ENCODE results near the gene ELAC2. TPM values are rescaled to one million over a fixed set of nuclear protein-coding genes. Genes with fewer than 3 reads are reported as not detected.

ELAC2 gene
- total RNA-seq, 1 donor = 60.6 TPM

DNA sequence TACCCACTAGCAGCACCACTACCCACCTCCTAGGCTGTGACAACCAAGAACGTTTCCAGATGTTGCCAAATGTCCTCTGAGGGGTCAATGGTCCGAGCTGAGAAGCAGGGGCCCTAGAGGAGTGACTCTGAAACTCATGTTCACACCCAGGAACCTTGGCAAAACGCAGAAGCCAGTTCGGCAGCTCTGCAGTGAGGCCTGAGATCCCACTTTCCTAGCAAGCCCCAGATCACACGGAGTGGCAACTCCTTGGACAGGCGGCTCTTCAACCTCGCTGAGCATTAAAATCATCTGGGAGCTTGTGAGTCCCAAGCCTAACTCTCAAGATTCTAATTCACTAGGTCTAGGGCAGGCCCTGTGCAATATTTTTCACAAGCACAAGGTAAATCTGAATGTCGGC lies 17.3 kb downstream of the ELAC2 start:
- no peak overlapping the region for H3K4me3 ChIP-seq (ENCODE audit: low read depth, low read length)
- no peak for DNase-seq (ENCODE audit: low read depth)
- TF ChIP-seq, protein P1, sequence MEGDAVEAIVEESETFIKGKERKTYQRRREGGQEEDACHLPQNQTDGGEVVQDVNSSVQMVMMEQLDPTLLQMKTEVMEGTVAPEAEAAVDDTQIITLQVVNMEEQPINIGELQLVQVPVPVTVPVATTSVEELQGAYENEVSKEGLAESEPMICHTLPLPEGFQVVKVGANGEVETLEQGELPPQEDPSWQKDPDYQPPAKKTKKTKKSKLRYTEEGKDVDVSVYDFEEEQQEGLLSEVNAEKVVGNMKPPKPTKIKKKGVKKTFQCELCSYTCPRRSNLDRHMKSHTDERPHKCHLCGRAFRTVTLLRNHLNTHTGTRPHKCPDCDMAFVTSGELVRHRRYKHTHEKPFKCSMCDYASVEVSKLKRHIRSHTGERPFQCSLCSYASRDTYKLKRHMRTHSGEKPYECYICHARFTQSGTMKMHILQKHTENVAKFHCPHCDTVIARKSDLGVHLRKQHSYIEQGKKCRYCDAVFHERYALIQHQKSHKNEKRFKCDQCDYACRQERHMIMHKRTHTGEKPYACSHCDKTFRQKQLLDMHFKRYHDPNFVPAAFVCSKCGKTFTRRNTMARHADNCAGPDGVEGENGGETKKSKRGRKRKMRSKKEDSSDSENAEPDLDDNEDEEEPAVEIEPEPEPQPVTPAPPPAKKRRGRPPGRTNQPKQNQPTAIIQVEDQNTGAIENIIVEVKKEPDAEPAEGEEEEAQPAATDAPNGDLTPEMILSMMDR (IDR thresholded peaks at IDR 0.05; ENCODE audit: insufficient read depth, low read length) = no peak

DNA sequence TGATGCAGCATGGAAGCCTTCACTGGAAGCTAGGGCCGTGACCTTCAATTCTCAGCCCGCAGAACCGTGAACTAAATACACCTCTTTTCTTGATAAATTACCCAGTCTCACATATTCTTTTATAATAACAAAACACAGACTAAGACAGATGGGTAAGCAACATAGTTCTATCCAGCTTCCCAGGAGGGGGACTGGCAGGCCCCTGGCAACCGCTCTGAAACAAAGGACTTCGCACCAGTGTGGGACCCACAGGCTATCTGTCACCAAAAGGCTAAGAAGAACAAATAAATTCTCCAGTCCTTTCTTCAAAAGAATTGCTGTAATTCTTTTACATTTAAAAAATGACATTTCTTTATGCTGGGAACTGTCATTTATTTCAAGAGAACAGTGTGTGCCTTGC lies 19.0 kb downstream of the ELAC2 start:
- TF ChIP-seq, protein P1 (IDR thresholded peaks at IDR 0.05; ENCODE audit: insufficient read depth, low read length) = no peak
- H3K4me3 ChIP-seq (ENCODE audit: low read depth, low read length) = no peak overlapping the region
- no peak for DNase-seq (ENCODE audit: low read depth)

DNA sequence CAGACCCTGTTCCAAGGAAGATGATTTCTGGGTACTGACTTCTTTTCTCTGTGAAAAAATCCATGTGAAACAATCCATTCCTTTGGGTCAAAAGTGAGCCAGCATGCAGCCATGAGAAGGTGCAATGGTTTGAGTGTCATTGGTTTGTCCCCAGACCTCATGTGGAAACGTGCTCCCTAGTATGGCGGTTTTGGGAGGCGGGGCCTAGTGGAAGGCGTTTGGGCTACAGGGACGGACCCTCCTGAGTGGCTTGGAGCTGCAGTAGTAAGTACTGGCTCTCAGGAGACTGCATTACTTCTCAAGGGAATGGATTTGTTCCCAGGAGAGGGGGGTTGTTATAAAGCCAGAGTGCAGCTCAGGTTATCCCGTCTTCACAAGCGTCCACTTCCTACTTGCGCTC lies 19.4 kb downstream of the ELAC2 start:
- H3K4me3 ChIP-seq (ENCODE audit: low read depth, low read length) = no peak overlapping the region
- no peak for DNase-seq (ENCODE audit: low read depth)
- TF ChIP-seq, protein P1 (IDR thresholded peaks at IDR 0.05; ENCODE audit: insufficient read depth, low read length) = no peak

DNA sequence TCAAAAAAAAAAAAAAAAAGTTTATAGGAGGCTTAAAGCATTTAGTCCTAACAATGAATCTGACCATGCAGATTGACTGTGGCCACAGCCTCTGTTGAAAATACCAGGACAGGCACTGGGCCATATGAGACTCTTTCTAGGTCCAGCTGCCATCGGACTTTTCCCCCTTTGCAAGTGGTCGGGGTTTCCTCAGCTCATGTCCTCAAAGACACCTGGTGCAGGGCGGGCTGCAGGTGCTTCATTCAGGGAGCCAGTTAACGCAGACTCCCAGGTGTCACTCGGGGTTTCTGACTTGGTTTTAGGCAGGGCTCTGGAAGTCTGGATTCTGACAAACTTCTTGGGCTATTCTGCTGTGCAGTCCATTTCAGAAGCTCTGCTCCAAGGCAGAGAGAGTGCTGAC lies 20.9 kb downstream of the ELAC2 start:
- TF ChIP-seq, protein P1 (IDR thresholded peaks at IDR 0.05; ENCODE audit: insufficient read depth, low read length) = no peak
- H3K4me3 ChIP-seq (ENCODE audit: low read depth, low read length) = no peak overlapping the region
- no peak for DNase-seq (ENCODE audit: low read depth)

DNA sequence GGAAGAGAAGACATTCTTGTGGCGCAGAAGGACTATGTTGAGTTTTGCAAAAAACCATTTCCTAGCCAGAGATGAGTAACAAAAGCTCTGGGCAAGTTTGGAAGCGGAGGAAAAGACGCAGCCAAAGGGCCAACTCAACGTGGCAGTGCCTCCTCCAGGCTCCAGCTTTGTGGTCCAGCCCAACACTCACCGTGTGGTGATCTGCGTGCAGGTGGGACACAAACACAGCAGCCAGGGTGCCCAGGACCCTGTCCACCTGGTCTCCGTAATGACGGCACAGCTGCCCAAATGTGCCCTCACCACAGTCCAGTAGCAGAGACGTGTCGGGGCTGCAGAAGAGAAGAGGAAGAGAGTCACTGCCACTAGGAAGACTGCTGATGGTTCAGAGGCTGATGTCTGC lies 21.5 kb downstream of the ELAC2 start:
- TF ChIP-seq, protein P1 (IDR thresholded peaks at IDR 0.05; ENCODE audit: insufficient read depth, low read length) = no peak
- H3K4me3 ChIP-seq (ENCODE audit: low read depth, low read length) = no peak overlapping the region
- DNase-seq (ENCODE audit: low read depth) = no peak

DNA sequence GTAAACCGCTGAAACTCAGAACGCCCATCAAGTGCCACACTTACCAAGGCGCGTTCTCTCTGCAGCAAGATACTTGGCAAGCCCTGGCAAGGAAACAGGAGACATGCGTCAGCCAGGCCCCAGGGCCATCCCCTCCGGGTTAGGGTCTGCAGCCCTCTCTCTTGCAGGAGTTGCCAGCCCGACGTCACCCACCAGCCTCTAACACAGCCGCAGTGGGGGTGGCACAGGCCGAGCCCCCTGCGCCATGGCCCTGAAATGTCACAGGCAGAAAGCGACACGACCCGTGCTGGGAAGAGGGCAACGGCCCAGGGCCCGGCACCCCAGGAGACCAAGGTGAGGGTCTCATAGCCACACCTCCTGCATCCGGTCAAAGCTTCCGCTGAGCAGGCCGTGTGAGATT lies 21.9 kb downstream of the ELAC2 start:
- TF ChIP-seq, protein P1 (IDR thresholded peaks at IDR 0.05; ENCODE audit: insufficient read depth, low read length) = no peak
- no peak for DNase-seq (ENCODE audit: low read depth)
- H3K4me3 ChIP-seq (ENCODE audit: low read depth, low read length) = no peak overlapping the region

DNA sequence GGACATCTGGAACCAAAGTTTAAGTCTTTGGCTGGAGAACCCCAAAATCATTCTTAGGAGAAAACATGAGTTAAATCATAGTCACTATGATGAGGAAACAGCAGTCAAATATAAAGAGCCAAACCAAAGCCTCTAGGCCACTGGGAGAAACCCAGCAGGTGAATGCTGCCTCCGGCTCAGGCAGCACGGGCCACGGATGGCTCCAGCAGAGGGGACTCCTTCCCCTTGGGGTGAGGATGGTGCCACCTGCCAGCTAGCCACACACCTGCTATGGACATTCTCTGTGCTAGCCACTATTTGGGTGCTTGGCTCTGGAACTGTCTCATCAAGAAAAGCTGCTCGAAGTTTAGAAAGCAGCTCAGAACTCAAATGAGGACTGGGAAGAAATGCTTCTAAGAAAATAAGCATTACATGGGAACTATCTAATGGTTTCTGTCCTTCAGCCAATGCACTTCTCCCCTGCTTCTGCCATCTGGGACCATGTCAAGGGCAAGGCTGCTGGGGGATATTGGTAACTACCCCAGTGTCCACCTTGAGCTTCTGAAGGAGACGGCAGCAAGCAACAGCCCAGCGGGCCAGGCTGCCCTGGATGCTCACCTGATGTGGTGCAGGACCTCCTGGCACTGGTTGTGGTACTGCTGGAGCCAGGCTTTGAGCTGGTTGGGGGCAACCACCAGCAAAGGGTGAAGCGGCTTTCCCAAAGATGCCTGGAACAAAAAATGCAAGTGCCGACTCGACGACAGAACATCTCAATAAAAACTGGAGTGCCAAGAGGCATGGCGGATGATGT lies 22.5 kb downstream of the ELAC2 start:
- no peak for DNase-seq (ENCODE audit: low read depth)
- no peak overlapping the region for H3K4me3 ChIP-seq (ENCODE audit: low read depth, low read length)
- TF ChIP-seq, protein P1 (IDR thresholded peaks at IDR 0.05; ENCODE audit: insufficient read depth, low read length) = no peak

Data from fibroblast of the aortic adventitia (primary cell).